ENCODE measurements around the gene ORM1.

- TF ChIP-seq GATA2 (IDR thresholded peaks at IDR 0.05; ENCODE audit: low read depth, low read length) (no peak), GATA3 (IDR thresholded peaks at IDR 0.05; ENCODE audit: low read depth, low read length) (no peak)
These were observed 40.0 kb upstream of the ORM1 start for GRCh38 chr9:114282926-114283325.

Data from SH-SY5Y (cell line).